Measurements from ENCODE around the gene ROR1.

Gene ROR1

DNA sequence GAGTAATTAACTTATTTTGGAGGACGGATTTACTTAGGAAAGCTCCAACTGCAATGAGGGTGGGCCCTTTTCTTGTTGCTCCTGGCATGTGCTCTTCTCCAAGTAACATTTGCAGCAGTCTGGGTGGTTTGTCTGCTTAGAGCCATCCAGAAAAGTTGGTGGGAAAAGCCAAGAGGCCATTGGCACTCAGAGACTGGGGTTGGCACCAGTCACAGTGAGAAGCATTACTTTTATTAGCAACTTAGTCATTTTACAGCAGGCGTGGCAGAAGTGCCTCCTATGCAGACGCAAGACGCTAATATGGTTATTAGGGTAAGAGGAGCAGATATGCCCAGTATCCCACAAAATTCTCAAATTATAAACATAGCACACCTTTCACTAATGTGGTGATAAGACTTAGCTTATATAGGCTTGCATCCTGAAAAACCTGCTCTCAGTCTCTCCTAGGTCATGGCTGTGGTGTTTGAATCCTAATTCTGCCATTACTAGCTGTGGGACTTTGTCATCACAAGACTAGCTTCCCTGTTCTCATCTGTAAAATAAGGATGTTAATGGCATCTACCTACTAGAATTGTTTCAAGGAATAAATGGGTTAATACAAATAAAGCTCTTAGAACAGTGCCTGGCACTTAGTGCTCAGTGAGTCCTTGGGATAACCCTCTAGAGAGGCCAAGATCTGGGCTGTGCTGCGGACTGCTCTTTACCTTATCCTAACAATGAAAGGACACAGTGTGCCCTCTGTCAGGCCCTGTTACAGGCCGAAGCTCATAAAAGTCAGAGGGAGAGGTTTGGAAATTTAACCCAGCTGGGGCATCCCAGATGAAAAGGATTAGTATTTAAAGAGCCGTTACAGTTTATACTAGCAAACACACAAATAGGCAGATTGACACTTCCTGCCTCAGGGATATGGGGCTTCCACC lies 154.6 kb downstream of the ROR1 start:
- ChIA-PET CTCF (interaction anchor here (1.6 to 1.8 kb wide), 2 partner anchors 10 to 209 kb away, joined by 4 to 5 read pairs; no protein-coding TSS in a partner anchor), POLR2A (no interaction called here)
- no peak overlapping the region for H3K27ac ChIP-seq (ENCODE audit: extremely low read depth, low read depth, low read length)
- no peaks in the 10 kb centered on the region for H3K9me3 ChIP-seq (ENCODE audit: control insufficient read depth, insufficient read depth, low read depth, low read length)
- no peak for TF ChIP-seq ZNF311 (tag by site-specific recombination; IDR thresholded peaks at IDR 0.05; ENCODE audit: borderline replicate concordance)
- TF ChIP-seq, protein P1, sequence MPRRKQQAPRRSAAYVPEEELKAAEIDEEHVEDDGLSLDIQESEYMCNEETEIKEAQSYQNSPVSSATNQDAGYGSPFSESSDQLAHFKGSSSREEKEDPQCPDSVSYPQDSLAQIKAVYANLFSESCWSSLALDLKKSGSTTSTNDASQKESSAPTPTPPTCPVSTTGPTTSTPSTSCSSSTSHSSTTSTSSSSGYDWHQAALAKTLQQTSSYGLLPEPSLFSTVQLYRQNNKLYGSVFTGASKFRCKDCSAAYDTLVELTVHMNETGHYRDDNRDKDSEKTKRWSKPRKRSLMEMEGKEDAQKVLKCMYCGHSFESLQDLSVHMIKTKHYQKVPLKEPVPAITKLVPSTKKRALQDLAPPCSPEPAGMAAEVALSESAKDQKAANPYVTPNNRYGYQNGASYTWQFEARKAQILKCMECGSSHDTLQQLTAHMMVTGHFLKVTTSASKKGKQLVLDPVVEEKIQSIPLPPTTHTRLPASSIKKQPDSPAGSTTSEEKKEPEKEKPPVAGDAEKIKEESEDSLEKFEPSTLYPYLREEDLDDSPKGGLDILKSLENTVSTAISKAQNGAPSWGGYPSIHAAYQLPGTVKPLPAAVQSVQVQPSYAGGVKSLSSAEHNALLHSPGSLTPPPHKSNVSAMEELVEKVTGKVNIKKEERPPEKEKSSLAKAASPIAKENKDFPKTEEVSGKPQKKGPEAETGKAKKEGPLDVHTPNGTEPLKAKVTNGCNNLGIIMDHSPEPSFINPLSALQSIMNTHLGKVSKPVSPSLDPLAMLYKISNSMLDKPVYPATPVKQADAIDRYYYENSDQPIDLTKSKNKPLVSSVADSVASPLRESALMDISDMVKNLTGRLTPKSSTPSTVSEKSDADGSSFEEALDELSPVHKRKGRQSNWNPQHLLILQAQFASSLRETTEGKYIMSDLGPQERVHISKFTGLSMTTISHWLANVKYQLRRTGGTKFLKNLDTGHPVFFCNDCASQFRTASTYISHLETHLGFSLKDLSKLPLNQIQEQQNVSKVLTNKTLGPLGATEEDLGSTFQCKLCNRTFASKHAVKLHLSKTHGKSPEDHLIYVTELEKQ (tag by site-specific recombination; IDR thresholded peaks at IDR 0.05; ENCODE audit: borderline replicate concordance), result no peak
- no peak for TF ChIP-seq ZFP69B (tag by site-specific recombination; IDR thresholded peaks at IDR 0.05)
- no peak for TF ChIP-seq ZNF416 (tag by site-specific recombination; IDR thresholded peaks at IDR 0.05)
- no peak for TF ChIP-seq RBAK (tag by site-specific recombination; IDR thresholded peaks at IDR 0.05)
- TF ChIP-seq ZNF280C (tag by site-specific recombination; IDR thresholded peaks at IDR 0.05), result no peak
- TF ChIP-seq REST (tag by site-specific recombination; IDR thresholded peaks at IDR 0.05), result no peak
- no peak for TF ChIP-seq ZNF670 (tag by site-specific recombination; IDR thresholded peaks at IDR 0.05; ENCODE audit: low read depth)
- TF ChIP-seq, protein P2, sequence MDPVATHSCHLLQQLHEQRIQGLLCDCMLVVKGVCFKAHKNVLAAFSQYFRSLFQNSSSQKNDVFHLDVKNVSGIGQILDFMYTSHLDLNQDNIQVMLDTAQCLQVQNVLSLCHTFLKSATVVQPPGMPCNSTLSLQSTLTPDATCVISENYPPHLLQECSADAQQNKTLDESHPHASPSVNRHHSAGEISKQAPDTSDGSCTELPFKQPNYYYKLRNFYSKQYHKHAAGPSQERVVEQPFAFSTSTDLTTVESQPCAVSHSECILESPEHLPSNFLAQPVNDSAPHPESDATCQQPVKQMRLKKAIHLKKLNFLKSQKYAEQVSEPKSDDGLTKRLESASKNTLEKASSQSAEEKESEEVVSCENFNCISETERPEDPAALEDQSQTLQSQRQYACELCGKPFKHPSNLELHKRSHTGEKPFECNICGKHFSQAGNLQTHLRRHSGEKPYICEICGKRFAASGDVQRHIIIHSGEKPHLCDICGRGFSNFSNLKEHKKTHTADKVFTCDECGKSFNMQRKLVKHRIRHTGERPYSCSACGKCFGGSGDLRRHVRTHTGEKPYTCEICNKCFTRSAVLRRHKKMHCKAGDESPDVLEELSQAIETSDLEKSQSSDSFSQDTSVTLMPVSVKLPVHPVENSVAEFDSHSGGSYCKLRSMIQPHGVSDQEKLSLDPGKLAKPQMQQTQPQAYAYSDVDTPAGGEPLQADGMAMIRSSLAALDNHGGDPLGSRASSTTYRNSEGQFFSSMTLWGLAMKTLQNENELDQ (tag by site-specific recombination; IDR thresholded peaks at IDR 0.05; ENCODE audit: low read depth), result no peak
- TF ChIP-seq PRDM10 (tag by site-specific recombination; IDR thresholded peaks at IDR 0.05), result no peak
- TF ChIP-seq ZNF501 (tag by site-specific recombination; IDR thresholded peaks at IDR 0.05), result no peak
- no peak for TF ChIP-seq ZBTB21 (tag by site-specific recombination; IDR thresholded peaks at IDR 0.05)
- no peak for TF ChIP-seq ATF2 (tag by site-specific recombination; IDR thresholded peaks at IDR 0.05; ENCODE audit: low read depth)
- TF ChIP-seq ZNF19 (tag by site-specific recombination; IDR thresholded peaks at IDR 0.05; ENCODE audit: low read depth), result no peak
- no peak for TF ChIP-seq SP3 (tag by site-specific recombination; IDR thresholded peaks at IDR 0.05)
- TF ChIP-seq ZNF571 (tag by site-specific recombination; IDR thresholded peaks at IDR 0.05), result no peak
- H3K4me1 ChIP-seq (ENCODE audit: control insufficient read depth, insufficient read depth, low read length), result no peaks in the 10 kb centered on the region
- H3K4me3 ChIP-seq (ENCODE audit: low read depth, low read length), result no peak overlapping the region
- no peaks in the 10 kb centered on the region for H3K36me3 ChIP-seq (ENCODE audit: control insufficient read depth in 2 of 2, insufficient read depth in 1 of 2, low read length in 2 of 2)

Data from HEK293 (cell line).